Ovary (tissue), 3 donors: ENCODE results near the gene TPH1.

Experiments used
- CTCF ChIP-seq, 3 donors: fragments of 450-650 bp in 2 of 3; fragments of 200-600 bp in 1 of 3; IDR thresholded peaks; one replicate each; pipeline versions ENCODE4 v1.5.1 to v1.8.0; 2016 to 2022; ENCODE audit warnings: antibody characterized with exemption in 3 of 3, mild to moderate bottlenecking in 1 of 3
- EP300 ChIP-seq: sonication (generic); formaldehyde crosslinking; IDR thresholded peaks from one replicate; pipeline ENCODE4 v1.6.1; 2017; ENCODE audit warnings: antibody characterized with exemption
- POLR2A ChIP-seq: fragments of 450-650 bp; IDR thresholded peaks from one replicate; pipeline ENCODE4 v1.6.1; 2017; ENCODE audit warnings: antibody characterized with exemption, mild to moderate bottlenecking, moderate library complexity
- donor health status: DM: no; HTN: no; CAD: no.

- no peak for TF ChIP-seq CTCF (IDR thresholded peaks at IDR 0.05)
- TF ChIP-seq POLR2A = no peak
- no peak for TF ChIP-seq EP300
Measured at GRCh38 chr11:18065572-18065971, 19.5 kb upstream of the TPH1 start.
